HEK293T (cell line): ENCODE data around the gene CES2.

Experiments
- BHLHE40 ChIP-seq: fragments of 450-650 bp; IDR thresholded peaks from 2 replicates; pipeline ENCODE4 v1.6.1; 2016; ENCODE audit warnings: mild to moderate bottlenecking, moderate library complexity, borderline replicate concordance
- ELF4 ChIP-seq: fragments of 450-650 bp; IDR thresholded peaks from 2 replicates; pipeline ENCODE4 v1.6.1; 2017; ENCODE audit warnings: antibody characterized with exemption
- FOXA1 ChIP-seq: fragments of 450-650 bp; IDR thresholded peaks from 2 replicates; pipeline ENCODE4 v1.6.1; 2016; ENCODE audit warnings: mild to moderate bottlenecking
- SP1 ChIP-seq: fragments of 450-650 bp; IDR thresholded peaks from 2 replicates; pipeline ENCODE4 v1.6.1; 2017

GRCh38 chr16:66944054-66944441 lies 8.7 kb downstream of the CES2 start:
- no peak for TF ChIP-seq BHLHE40
- no peak for TF ChIP-seq ELF4
- no peak for TF ChIP-seq SP1
- no peak for TF ChIP-seq FOXA1
